ENCODE results near the gene CA10. TPM values are rescaled to one million over a fixed set of nuclear protein-coding genes. Genes with fewer than 3 reads are reported as not detected.

The CA10 gene
- polyA plus RNA-seq, 1 experiment: not detected

DNA sequence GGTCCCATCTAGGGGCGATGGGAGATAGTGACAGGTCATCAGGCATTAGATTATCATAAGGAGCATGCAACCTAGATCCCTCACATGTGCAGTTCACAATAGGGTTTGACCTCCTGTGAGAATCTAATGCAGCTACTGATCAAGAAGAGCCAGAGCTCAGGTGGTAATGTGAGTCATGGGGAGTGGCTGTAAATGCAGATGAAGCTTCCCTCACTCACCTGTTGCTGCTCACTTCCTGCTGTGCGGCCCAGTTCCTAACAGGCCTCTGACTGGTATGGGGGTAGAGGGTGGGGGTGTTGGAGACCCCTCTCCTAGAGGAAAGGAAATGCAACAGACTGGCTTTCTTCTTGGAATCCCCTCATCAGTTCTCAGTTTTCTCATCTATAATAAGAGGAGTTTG is 131.4 kb downstream of the CA10 start:
- ChIA-PET POLR2A (no interaction called here), CTCF (no interaction called here)
- H3K4me3 ChIP-seq (ENCODE audit: low read depth, low read length): no peak overlapping the region
- H3K9me3 ChIP-seq (ENCODE audit: control insufficient read depth, insufficient read depth, low read length): 0 out of 2 replicates have a peak, but pooled peaks cover 6% of the 10 kb centered on the region
- DNase-seq (ENCODE audit: low read depth, low spot score): no peak
- H3K27ac ChIP-seq (ENCODE audit: low read depth, low read length): no peak overlapping the region
- TF ChIP-seq, protein P1, sequence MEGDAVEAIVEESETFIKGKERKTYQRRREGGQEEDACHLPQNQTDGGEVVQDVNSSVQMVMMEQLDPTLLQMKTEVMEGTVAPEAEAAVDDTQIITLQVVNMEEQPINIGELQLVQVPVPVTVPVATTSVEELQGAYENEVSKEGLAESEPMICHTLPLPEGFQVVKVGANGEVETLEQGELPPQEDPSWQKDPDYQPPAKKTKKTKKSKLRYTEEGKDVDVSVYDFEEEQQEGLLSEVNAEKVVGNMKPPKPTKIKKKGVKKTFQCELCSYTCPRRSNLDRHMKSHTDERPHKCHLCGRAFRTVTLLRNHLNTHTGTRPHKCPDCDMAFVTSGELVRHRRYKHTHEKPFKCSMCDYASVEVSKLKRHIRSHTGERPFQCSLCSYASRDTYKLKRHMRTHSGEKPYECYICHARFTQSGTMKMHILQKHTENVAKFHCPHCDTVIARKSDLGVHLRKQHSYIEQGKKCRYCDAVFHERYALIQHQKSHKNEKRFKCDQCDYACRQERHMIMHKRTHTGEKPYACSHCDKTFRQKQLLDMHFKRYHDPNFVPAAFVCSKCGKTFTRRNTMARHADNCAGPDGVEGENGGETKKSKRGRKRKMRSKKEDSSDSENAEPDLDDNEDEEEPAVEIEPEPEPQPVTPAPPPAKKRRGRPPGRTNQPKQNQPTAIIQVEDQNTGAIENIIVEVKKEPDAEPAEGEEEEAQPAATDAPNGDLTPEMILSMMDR (IDR thresholded peaks at IDR 0.05; ENCODE audit: low read depth, low read length): no peak
- H3K27me3 ChIP-seq (ENCODE audit: control insufficient read depth, insufficient read depth, low read length): no peaks in the 10 kb centered on the region

DNA sequence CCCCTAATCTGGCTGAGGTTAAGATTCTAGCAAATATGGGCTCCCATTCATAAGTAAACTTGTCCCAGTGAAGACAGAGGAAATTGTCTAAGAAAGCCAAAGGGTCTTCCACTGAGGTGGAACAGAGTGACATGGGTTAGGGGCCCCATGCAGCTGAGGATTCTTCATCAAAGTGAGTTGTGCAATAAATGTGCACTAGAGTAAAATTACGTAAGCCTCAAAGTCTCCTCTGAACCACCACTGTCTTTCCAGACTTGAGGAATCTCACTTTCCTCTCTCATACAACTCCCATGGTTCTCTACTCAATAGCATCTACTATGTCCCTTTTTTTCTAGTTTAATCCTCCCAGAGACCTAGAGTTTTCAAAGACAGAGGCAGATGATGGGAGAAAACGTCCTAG is 132.4 kb downstream of the CA10 start:
- TF ChIP-seq, protein P1 (IDR thresholded peaks at IDR 0.05; ENCODE audit: low read depth, low read length): no peak
- Histone ChIP-seq H3K4me3 (ENCODE audit: low read depth, low read length) (no peak overlapping the region), H3K9me3 (ENCODE audit: control insufficient read depth, insufficient read depth, low read length) (0 out of 2 replicates have a peak, but pooled peaks cover 6% of the 10 kb centered on the region), H3K27ac (ENCODE audit: low read depth, low read length) (no peak overlapping the region), H3K27me3 (ENCODE audit: control insufficient read depth, insufficient read depth, low read length) (no peaks in the 10 kb centered on the region)
- POLR2A ChIA-PET: no interaction called here
- CTCF ChIA-PET: no interaction called here
- DNase-seq (ENCODE audit: low read depth, low spot score): no peak

- Histone ChIP-seq H3K27me3 (ENCODE audit: control insufficient read depth, insufficient read depth, low read length) (no peaks in the 10 kb centered on the region), H3K4me3 (ENCODE audit: low read depth, low read length) (no peak overlapping the region), H3K9me3 (ENCODE audit: control insufficient read depth, insufficient read depth, low read length) (no peaks in the 10 kb centered on the region), H3K27ac (ENCODE audit: low read depth, low read length) (no peak overlapping the region)
- POLR2A ChIA-PET: no interaction called here
- TF ChIP-seq, protein P1 (IDR thresholded peaks at IDR 0.05; ENCODE audit: low read depth, low read length): no peak
- DNase-seq (ENCODE audit: low read depth, low spot score): no peak
- CTCF ChIA-PET: no interaction called here
These were observed 133.3 kb downstream of the CA10 start for GRCh38 chr17:52025236-52025635.

- no peaks in the 10 kb centered on the region for H3K27me3 ChIP-seq (ENCODE audit: control insufficient read depth, insufficient read depth, low read length)
- no peak overlapping the region for H3K4me3 ChIP-seq (ENCODE audit: low read depth, low read length)
- ChIA-PET POLR2A (no interaction called here), CTCF (no interaction called here)
- no peak for DNase-seq (ENCODE audit: low read depth, low spot score)
- H3K27ac ChIP-seq (ENCODE audit: low read depth, low read length): no peak overlapping the region
- TF ChIP-seq, protein P1 (IDR thresholded peaks at IDR 0.05; ENCODE audit: low read depth, low read length): no peak
- H3K9me3 ChIP-seq (ENCODE audit: control insufficient read depth, insufficient read depth, low read length): no peaks in the 10 kb centered on the region
These were observed 134.1 kb downstream of the CA10 start for GRCh38 chr17:52024300-52024870.

DNA sequence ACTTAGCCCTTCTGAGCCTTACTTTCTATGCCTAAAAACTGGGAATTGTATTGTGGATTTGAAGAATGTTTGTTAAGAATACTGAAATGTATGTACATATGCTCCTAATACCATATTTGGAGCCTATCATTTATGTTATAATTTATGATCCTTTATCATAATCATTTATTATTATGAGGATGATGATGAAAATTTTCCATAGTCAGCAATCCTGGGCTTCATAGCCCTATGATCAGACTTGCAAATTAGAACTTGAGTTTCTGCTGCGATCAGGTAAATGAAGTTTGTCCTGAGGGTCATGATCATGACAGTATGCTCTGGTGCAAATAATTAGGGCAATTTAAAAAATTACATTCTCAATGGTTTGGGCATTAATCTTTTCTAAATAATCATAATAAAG is 147.4 kb downstream of the CA10 start:
- no peak overlapping the region for H3K4me3 ChIP-seq (ENCODE audit: low read depth, low read length)
- TF ChIP-seq, protein P1 (IDR thresholded peaks at IDR 0.05; ENCODE audit: low read depth, low read length): no peak
- no peak for DNase-seq (ENCODE audit: low read depth, low spot score)
- CTCF ChIA-PET: no interaction called here
- no peak overlapping the region for H3K27ac ChIP-seq (ENCODE audit: low read depth, low read length)
- H3K27me3 ChIP-seq (ENCODE audit: control insufficient read depth, insufficient read depth, low read length): no peaks in the 10 kb centered on the region
- peaks cover 4% of the 10 kb centered on the region; the same call in 1 of the 2 replicates for H3K9me3 ChIP-seq (ENCODE audit: control insufficient read depth, insufficient read depth, low read length)
- POLR2A ChIA-PET: no interaction called here
